ENCODE data around the gene SLC22A15. TPM values are rescaled to one million over a fixed set of nuclear protein-coding genes. Genes with fewer than 3 reads are reported as not detected.
"Not testable (repeated sequence)": the region's sequence is repeated elsewhere in the genome, so short reads cannot be mapped to it uniquely, and the experiment has no call there.

The SLC22A15 gene
- total RNA-seq, 1 donor, result 5.4 TPM

- DNase-seq (ENCODE audit: low read depth in 2 of 3, low spot score in 2 of 3), result no peak
These were observed 50.3 kb downstream of the SLC22A15 start for GRCh38 chr1:116026631-116027030.

GRCh38 chr1:116031302-116031835 lies 55.1 kb downstream of the SLC22A15 start:
- no peak for DNase-seq (ENCODE audit: low read depth in 2 of 3, low spot score in 2 of 3)

GRCh38 chr1:116033322-116033721 lies 57.0 kb downstream of the SLC22A15 start:
- DNase-seq (ENCODE audit: low read depth in 2 of 3, low spot score in 2 of 3), result no peak

GRCh38 chr1:116036255-116036654 lies 59.9 kb downstream of the SLC22A15 start:
- DNase-seq (ENCODE audit: low read depth in 2 of 3, low spot score in 2 of 3), result no peak

GRCh38 chr1:116038679-116039078 lies 62.4 kb downstream of the SLC22A15 start:
- no peak for DNase-seq (ENCODE audit: low read depth in 2 of 3, low spot score in 2 of 3)

GRCh38 chr1:116044071-116044470 lies 67.8 kb downstream of the SLC22A15 start:
- DNase-seq (ENCODE audit: low read depth in 2 of 3, low spot score in 2 of 3), result no peak

- not testable (repeated sequence) for DNase-seq (ENCODE audit: low read depth in 2 of 3, low spot score in 2 of 3)
These were observed 70.6 kb downstream of the SLC22A15 start for GRCh38 chr1:116046933-116047332.

- not testable (repeated sequence) for DNase-seq (ENCODE audit: low read depth in 2 of 3, low spot score in 2 of 3)
These were observed 75.6 kb downstream of the SLC22A15 start for GRCh38 chr1:116051896-116052295.

- no peak for DNase-seq (ENCODE audit: low read depth in 2 of 3, low spot score in 2 of 3)
These were observed 85.9 kb downstream of the SLC22A15 start for GRCh38 chr1:116062201-116062600.

GRCh38 chr1:116064616-116065015 lies 88.3 kb downstream of the SLC22A15 start:
- no peak for DNase-seq (ENCODE audit: low read depth in 2 of 3, low spot score in 2 of 3)

- no peak for DNase-seq (ENCODE audit: low read depth in 2 of 3, low spot score in 2 of 3)
These were observed 90.7 kb downstream of the SLC22A15 start for GRCh38 chr1:116066868-116067565.

GRCh38 chr1:116067566-116067890 lies 91.2 kb downstream of the SLC22A15 start:
- no peak for DNase-seq (ENCODE audit: low read depth in 2 of 3, low spot score in 2 of 3)

- no peak for DNase-seq (ENCODE audit: low read depth in 2 of 3, low spot score in 2 of 3)
These were observed 99.3 kb downstream of the SLC22A15 start for GRCh38 chr1:116075575-116075974.

- no peak for DNase-seq (ENCODE audit: low read depth in 2 of 3, low spot score in 2 of 3)
These were observed 99.7 kb downstream of the SLC22A15 start for GRCh38 chr1:116075990-116076389.

GRCh38 chr1:116076831-116077230 lies 100.5 kb downstream of the SLC22A15 start:
- DNase-seq (ENCODE audit: low read depth in 2 of 3, low spot score in 2 of 3), result no peak

GRCh38 chr1:116078699-116079223 lies 102.4 kb downstream of the SLC22A15 start:
- DNase-seq (ENCODE audit: low read depth in 2 of 3, low spot score in 2 of 3), result no peak

GRCh38 chr1:116087628-116088027 lies 111.3 kb downstream of the SLC22A15 start:
- DNase-seq (ENCODE audit: low read depth in 2 of 3, low spot score in 2 of 3), result no peak

GRCh38 chr1:116089870-116090269 lies 113.6 kb downstream of the SLC22A15 start:
- DNase-seq (ENCODE audit: low read depth in 2 of 3, low spot score in 2 of 3), result no peak

- DNase-seq (ENCODE audit: low read depth in 2 of 3, low spot score in 2 of 3), result no peak
These were observed 114.8 kb downstream of the SLC22A15 start for GRCh38 chr1:116091083-116091482.

GRCh38 chr1:116092752-116093489 lies 116.6 kb downstream of the SLC22A15 start:
- no peak for DNase-seq (ENCODE audit: low read depth in 2 of 3, low spot score in 2 of 3)

GRCh38 chr1:116095027-116095426 lies 118.7 kb downstream of the SLC22A15 start:
- no peak for DNase-seq (ENCODE audit: low read depth in 2 of 3, low spot score in 2 of 3)

Measured in hematopoietic multipotent progenitor cell (in vitro differentiated cells).